GM12872 (cell line): ENCODE measurements around the gene ACSL6.

ENCODE experiments used
- CTCF ChIP-seq: IDR thresholded peaks from 3 replicates; pipeline ENCODE4 v1.5.1; 2011; ENCODE audit warnings: low read depth, mild to moderate bottlenecking, low read length, moderate library complexity; ENCODE audit not compliant: insufficient read depth

ACSL6 gene

GRCh38 chr5:132011622-132012343 is at the start of gene ACSL6:
Gene ACSL6, minus strand, starts transcription at chr5:132011658. Its CDS starts 105 bp downstream, at chr5:132011553.
- no peak for TF ChIP-seq CTCF

- no peak for TF ChIP-seq CTCF
Measured at GRCh38 chr5:132060501-132061161, 49.2 kb upstream of the ACSL6 start, which contains the start of gene IL3. Gene IL3, plus strand, starts transcription at chr5:132060655. Its CDS starts 52 bp downstream, at chr5:132060707.

GRCh38 chr5:132059696-132060500 is 48.4 kb upstream of the ACSL6 start:
- TF ChIP-seq CTCF = no peak

GRCh38 chr5:132059043-132059695 is 47.7 kb upstream of the ACSL6 start:
- no peak for TF ChIP-seq CTCF

- TF ChIP-seq CTCF = no peak
Measured at GRCh38 chr5:132058646-132059042, 47.2 kb upstream of the ACSL6 start.

GRCh38 chr5:132057498-132058255 is 46.2 kb upstream of the ACSL6 start:
- TF ChIP-seq CTCF = no peak
